Stimulated activated CD4-positive, alpha-beta T cell treated with anti-CD3 and anti-CD28 coated beads, Interleukin-4, amount 100 ng/mL, for 4 hours (primary cell): Measurements from ENCODE around the gene MAPK10.

Experiments used
- DNase-seq, 2 experiments: peaks; one replicate each; pipeline ENCODE4 v3.0.0-alpha.2; 2020

MAPK10 gene

GRCh38 chr4:85961887-85962286, 398.0 kb downstream of the MAPK10 start:
- no peak for DNase-seq

GRCh38 chr4:85956293-85956945, 403.4 kb downstream of the MAPK10 start:
- no peak for DNase-seq

GRCh38 chr4:85955620-85956292, 404.1 kb downstream of the MAPK10 start:
- DNase-seq = no peak

GRCh38 chr4:85953651-85954018, 406.2 kb downstream of the MAPK10 start:
- no peak for DNase-seq

- no peak for DNase-seq
Measured at GRCh38 chr4:85952972-85953650, 406.7 kb downstream of the MAPK10 start.

- no peak for DNase-seq
Measured at GRCh38 chr4:85952528-85952927, 407.3 kb downstream of the MAPK10 start.

- DNase-seq = no peak
Measured at GRCh38 chr4:85951099-85951498, 408.8 kb downstream of the MAPK10 start.

- no peak for DNase-seq
Measured at GRCh38 chr4:85946821-85947220, 413.0 kb downstream of the MAPK10 start.

GRCh38 chr4:85942107-85942506, 417.7 kb downstream of the MAPK10 start:
- no peak for DNase-seq

- no peak for DNase-seq
Measured at GRCh38 chr4:85940151-85940550, 419.7 kb downstream of the MAPK10 start.
